ENCODE measurements around the gene CLDN9. TPM values are rescaled to one million over a fixed set of nuclear protein-coding genes. Genes with fewer than 3 reads are reported as not detected.
A peak's percentile ranks its signal among the peaks of the same experiment; 100 is the strongest.

The CLDN9 gene
- total and polyA plus RNA-seq, 9 of the 15 experiments (the other 6 are each of a cell fraction or from before 2014, with no cell fraction given) = 0.12 to 0.44 (median 0.22) TPM; not detected in 4

DNA sequence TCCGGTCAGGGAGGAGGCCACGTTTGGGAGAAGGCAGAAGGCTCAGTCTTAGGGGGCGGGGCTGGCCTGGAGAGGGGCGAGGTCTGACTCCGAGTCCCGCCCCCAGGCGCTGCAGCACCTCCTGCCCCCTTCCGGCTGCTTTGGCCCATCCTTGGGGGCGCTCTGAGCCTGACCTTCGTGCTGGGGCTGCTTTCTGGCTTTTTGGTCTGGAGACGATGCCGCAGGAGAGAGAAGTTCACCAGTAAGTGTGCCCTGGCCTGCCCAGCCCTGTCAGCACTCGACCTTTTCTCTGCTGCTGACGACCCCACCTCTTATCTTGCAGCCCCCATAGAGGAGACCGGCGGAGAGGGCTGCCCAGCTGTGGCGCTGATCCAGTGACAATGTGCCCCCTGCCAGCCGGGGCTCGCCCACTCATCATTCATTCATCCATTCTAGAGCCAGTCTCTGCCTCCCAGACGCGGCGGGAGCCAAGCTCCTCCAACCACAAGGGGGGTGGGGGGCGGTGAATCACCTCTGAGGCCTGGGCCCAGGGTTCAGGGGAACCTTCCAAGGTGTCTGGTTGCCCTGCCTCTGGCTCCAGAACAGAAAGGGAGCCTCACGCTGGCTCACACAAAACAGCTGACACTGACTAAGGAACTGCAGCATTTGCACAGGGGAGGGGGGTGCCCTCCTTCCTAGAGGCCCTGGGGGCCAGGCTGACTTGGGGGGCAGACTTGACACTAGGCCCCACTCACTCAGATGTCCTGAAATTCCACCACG lies 8.9 kb downstream of the CLDN9 start (continued):
- TF ChIP-seq MYBL2 (IDR thresholded peaks at IDR 0.05; ENCODE audit: low read depth) = no peak
- TF ChIP-seq MYBL2 (CRISPR knock-in tag; IDR thresholded peaks at IDR 0.05; ENCODE audit: borderline replicate concordance) = no peak
- TF ChIP-seq MIER1 (IDR thresholded peaks at IDR 0.05; ENCODE audit: low read depth) = no peak
- TF ChIP-seq MAZ (CRISPR knock-in tag; conservative IDR thresholded peaks at IDR 0.05 in 1 of 2, IDR thresholded peaks at IDR 0.05 in 1 of 2) = peak; percentile 11 to 68; a peak in 2 of 4 replicates
- no peak for TF ChIP-seq EP400 (IDR thresholded peaks at IDR 0.05)
- TF ChIP-seq, protein P1, sequence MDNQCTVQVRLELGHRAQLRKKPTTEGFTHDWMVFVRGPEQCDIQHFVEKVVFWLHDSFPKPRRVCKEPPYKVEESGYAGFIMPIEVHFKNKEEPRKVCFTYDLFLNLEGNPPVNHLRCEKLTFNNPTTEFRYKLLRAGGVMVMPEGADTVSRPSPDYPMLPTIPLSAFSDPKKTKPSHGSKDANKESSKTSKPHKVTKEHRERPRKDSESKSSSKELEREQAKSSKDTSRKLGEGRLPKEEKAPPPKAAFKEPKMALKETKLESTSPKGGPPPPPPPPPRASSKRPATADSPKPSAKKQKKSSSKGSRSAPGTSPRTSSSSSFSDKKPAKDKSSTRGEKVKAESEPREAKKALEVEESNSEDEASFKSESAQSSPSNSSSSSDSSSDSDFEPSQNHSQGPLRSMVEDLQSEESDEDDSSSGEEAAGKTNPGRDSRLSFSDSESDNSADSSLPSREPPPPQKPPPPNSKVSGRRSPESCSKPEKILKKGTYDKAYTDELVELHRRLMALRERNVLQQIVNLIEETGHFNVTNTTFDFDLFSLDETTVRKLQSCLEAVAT (IDR thresholded peaks at IDR 0.05) = no peak
- TF ChIP-seq ZNF444 (CRISPR knock-in tag; IDR thresholded peaks at IDR 0.05) = no peak
- TF ChIP-seq CBX3 (IDR thresholded peaks at IDR 0.05; ENCODE audit: borderline replicate concordance in 1 of 2, low read length in 2 of 2) = no peak
- TF ChIP-seq STAT5A (IDR thresholded peaks at IDR 0.05; ENCODE audit: borderline replicate concordance, low read length) = no peak
- no peak for TF ChIP-seq ARID2 (IDR thresholded peaks at IDR 0.05)
- no peak for TF ChIP-seq SRSF3 (IDR thresholded peaks at IDR 0.05; ENCODE audit: insufficient read depth, low read length)
- TF ChIP-seq ZNF165 (CRISPR knock-in tag; IDR thresholded peaks at IDR 0.05; ENCODE audit: borderline replicate concordance) = no peak
- TF ChIP-seq KAT2B (IDR thresholded peaks at IDR 0.05; ENCODE audit: low read depth, low read length) = no peak
- no peak for TF ChIP-seq ZNF583 (CRISPR knock-in tag; IDR thresholded peaks at IDR 0.05)
